K562 (cell line): Measurements from ENCODE around the gene ANXA7. TPM values are rescaled to one million over a fixed set of nuclear protein-coding genes. Genes with fewer than 3 reads are reported as not detected.

Source experiments
- ATAC-seq: fragments of 200-7000 bp; cut with Tn5 transposase; 3 replicates; pipeline ENCODE4 v1.9.1; 2020; ENCODE audit warnings: moderate library complexity
- BruUV-seq: library from RNA; stranded (reverse); fragments of 400-500 nt; replicated peaks from 2 replicates; lab custom pipeline; 2021; lab: Mats Ljungman, UMichigan
- CTCF ChIA-PET: fragments of 300-600 bp; formaldehyde crosslinking; extraction: SDS; loops from one replicate; lab custom pipeline; 2021; ENCODE audit warnings: low intra/inter-chr PET ratio; lab: Yijun Ruan, JAX
- POLR2A ChIA-PET: fragments of 300-600, 350-650 bp; sonication (Branson Sonifier 250); formaldehyde crosslinking; extraction: SDS; loops from one replicate; lab custom pipeline; 2021; ENCODE audit warnings: antibody characterized with exemption, inconsistent platforms; lab: Yijun Ruan, JAX
- DNase-seq, 4 experiments: peaks; one replicate each; pipeline versions ENCODE4 v3.0.0 to v3.0.0-alpha.2; 2011 to 2018; ENCODE audit warnings: low spot score in 3 of 4, mixed read lengths in 3 of 4; ENCODE audit errors: extremely low read depth in 1 of 4
- FAIRE-seq: peaks from 2 replicates; lab custom pipeline; 2011; peaks lifted over from hg19 to GRCh38; lab: Jason Lieb, UNC
- H2AFZ ChIP-seq: 2 replicates; pipeline ENCODE4 v1.6.0; 2011; ENCODE audit warnings: low read depth, low read length, control low read depth, inconsistent platforms
- H3K27ac ChIP-seq: fragments of 200-600 bp; 3 replicates; pipeline ENCODE4 v1.8.0; 2011; ENCODE audit warnings: low read depth, mild to moderate bottlenecking, control low read depth, inconsistent platforms, low read length, moderate library complexity, mixed read lengths; ENCODE audit errors: extremely low read depth
- H3K27me3 ChIP-seq, 2 experiments: fragments of 300-600 bp in 1 of 2; 2 replicates in 1 of 2; 3 replicates in 1 of 2; pipeline versions ENCODE4 v1.6.0 to v1.8.0; 2011; ENCODE audit warnings: inconsistent platforms in 2 of 2, low read length in 2 of 2, mild to moderate bottlenecking in 1 of 2, mixed read lengths in 1 of 2, moderate library complexity in 1 of 2; ENCODE audit not compliant: control insufficient read depth in 2 of 2, insufficient read depth in 2 of 2
- H3K36me3 ChIP-seq: fragments of 300-600 bp; 3 replicates; pipeline ENCODE4 v1.8.0; 2011; ENCODE audit warnings: mild to moderate bottlenecking, low read length, inconsistent platforms; ENCODE audit not compliant: control insufficient read depth, insufficient read depth
- H3K4me1 ChIP-seq, 2 experiments: fragments of 200-600 bp in 1 of 2; replicated peaks in 1 of 2; 2 replicates in 1 of 2; 3 replicates in 1 of 2; pipeline versions ENCODE4 v1.5.1 to v1.8.0; 2011; ENCODE audit warnings: inconsistent platforms in 2 of 2, low read length in 2 of 2, mild to moderate bottlenecking in 1 of 2, mixed read lengths in 1 of 2, moderate library complexity in 1 of 2; ENCODE audit not compliant: control insufficient read depth in 2 of 2, insufficient read depth in 2 of 2
- H3K4me2 ChIP-seq: 2 replicates; pipeline ENCODE4 v1.6.1; 2011; ENCODE audit warnings: low read length, control low read depth, inconsistent platforms, mixed read lengths; ENCODE audit not compliant: insufficient read depth
- H3K4me3 ChIP-seq: fragments of 200-600 bp; sonication (generic), shearing (Covaris generic); 2 replicates; pipeline ENCODE4 v1.5.1; 2016; ENCODE audit warnings: control low read depth, inconsistent platforms
- H3K79me2 ChIP-seq: fragments of 200-600 bp; 3 replicates; pipeline ENCODE4 v1.8.0; 2011; ENCODE audit warnings: low read length, inconsistent platforms; ENCODE audit not compliant: control insufficient read depth, insufficient read depth
- H3K9ac ChIP-seq, 2 experiments: 2 replicates each; pipeline versions ENCODE4 v1.6.0 to v1.6.1; 2011; ENCODE audit warnings: low read depth in 2 of 2, low read length in 2 of 2, control low read depth in 1 of 2, inconsistent platforms in 1 of 2, mild to moderate bottlenecking in 1 of 2, mixed read lengths in 1 of 2; ENCODE audit not compliant: insufficient read depth in 1 of 2
- H3K9me1 ChIP-seq: one replicate; pipeline ENCODE4 v1.6.0; 2011; ENCODE audit warnings: inconsistent platforms, mild to moderate bottlenecking, low read length, moderate library complexity; ENCODE audit not compliant: control insufficient read depth, insufficient read depth
- H3K9me3 ChIP-seq: replicated peaks from 2 replicates; pipeline ENCODE4 v1.5.1; 2011; ENCODE audit warnings: low read depth, low read length, inconsistent platforms; ENCODE audit not compliant: control insufficient read depth, insufficient read depth
- H4K20me1 ChIP-seq: replicated peaks from 2 replicates; pipeline ENCODE4 v1.6.1; 2011; ENCODE audit warnings: low read length, inconsistent platforms, mixed read lengths; ENCODE audit not compliant: control insufficient read depth, insufficient read depth
- ARID1B ChIP-seq: fragments of 450-650 bp; IDR thresholded peaks from 2 replicates; pipeline ENCODE4 v1.6.1; 2016; ENCODE audit warnings: antibody characterized with exemption, mild to moderate bottlenecking, inconsistent platforms
- CEBPG ChIP-seq, 3 experiments: fragments of 200-800 bp in 1 of 3; sonication (Bioruptor generic) in 1 of 3; sonication (generic) in 1 of 3; formaldehyde crosslinking in 1 of 3; IDR thresholded peaks in 2 of 3; conservative IDR thresholded peaks in 1 of 3; 2 replicates each; pipeline versions ENCODE4 v1.6.1 to v1.8.0; 2016 to 2022; ENCODE audit warnings: missing compliant biosample characterization in 2 of 3, missing genetic modification characterization in 2 of 3, mild to moderate bottlenecking in 1 of 3, missing genetic modification reagents in 1 of 3
- HSF4 ChIP-seq: fragments of 250-450 bp; sonication (Bioruptor Pico); IDR thresholded peaks from 2 replicates; pipeline ENCODE4 v2.1.2; 2022; ENCODE audit warnings: mild to moderate bottlenecking, moderate library complexity, borderline replicate concordance
- MCM3 ChIP-seq: fragments of 450-650 bp; IDR thresholded peaks from 2 replicates; pipeline ENCODE4 v1.6.1; 2016
- MEIS2 ChIP-seq: fragments of 450-650 bp; IDR thresholded peaks from 2 replicates; pipeline ENCODE4 v1.6.1; 2014; ENCODE audit warnings: mild to moderate bottlenecking; ENCODE audit not compliant: partially characterized antibody
- NCOA1 ChIP-seq: fragments of 450-650 bp; IDR thresholded peaks from 2 replicates; pipeline ENCODE4 v1.6.1; 2016; ENCODE audit warnings: low read depth
- NCOA6 ChIP-seq: fragments of 450-650 bp; IDR thresholded peaks from 2 replicates; pipeline ENCODE4 v1.6.1; 2017; ENCODE audit warnings: mild to moderate bottlenecking
- PRMT5 ChIP-seq: sonication (generic); formaldehyde crosslinking; IDR thresholded peaks from 2 replicates; pipeline ENCODE4 v1.5.0; 2020; ENCODE audit warnings: missing genetic modification reagents
- SLC30A9 ChIP-seq: fragments of 250-450 bp; sonication (Bioruptor Pico); IDR thresholded peaks from 2 replicates; pipeline ENCODE4 v1.8.0; 2022; ENCODE audit warnings: mild to moderate bottlenecking, moderate library complexity
- ZNF778 ChIP-seq: fragments of 450-650 bp; formaldehyde crosslinking; IDR thresholded peaks from 2 replicates; pipeline ENCODE4 v1.4.0; 2020; ENCODE audit warnings: mild to moderate bottlenecking, moderate library complexity
- WGBS: fragments of 100-300 bp; shearing (Covaris generic); methylation state at CpG from one replicate; pipeline ENCODE4 v1.1.6; 2016; ENCODE audit warnings: low coverage, mixed read lengths; ENCODE audit not compliant: insufficient coverage; ENCODE audit errors: missing lambda C conversion rate; 5-methylcytosine and 5-hydroxymethylcytosine counted together
- in situ Hi-C: fragments of 300-500 bp; cut with MboI; formaldehyde crosslinking; loops from 4 replicates; pipeline ENCODE4 v1.15.0; 2018; ENCODE audit warnings: inconsistent platforms, mixed read lengths
- intact Hi-C: fragments of 100-400 bp; cut with micrococcal nuclease; formaldehyde crosslinking; loops from 2 replicates; pipeline ENCODE4 v1.14.2; 2022
- polyA plus RNA-seq, 8 experiments: library from polyadenylated mRNA; depleted of rRNA in 4 of 8; stranded (reverse) in 5 of 8; unstranded in 3 of 8; fragments of >200 nt; fragmentation: Nextera tagmentation in 2 of 8; fragmentation: Illumina TruSeq in 1 of 8; extraction: Ambion mirVana in 2 of 8; extraction: Trizol in 1 of 8; gene quantifications; 2 replicates each; pipeline versions ENCODE4 v1.2.1 to v1.2.3, GENCODE V29; 2011 to 2014; ENCODE audit warnings: inconsistent platforms in 1 of 8, missing spikeins in 1 of 8
- total RNA-seq, 7 experiments: library from RNA; depleted of rRNA in 6 of 7; stranded (reverse); fragments of >200 nt in 6 of 7; fragmentation: Illumina TruSeq in 2 of 7; extraction: Trizol in 2 of 7; gene quantifications; 2 replicates each; pipeline versions ENCODE4 v1.2.1 to v1.2.3, GENCODE V29; 2011 to 2021; ENCODE audit warnings: low replicate concordance in 1 of 7
- TF ChIP-seq, protein P1 (sequence below): fragments of 450-650 bp; IDR thresholded peaks from 2 replicates; pipeline ENCODE4 v1.6.1; 2016; ENCODE audit warnings: missing biosample characterization, missing genetic modification characterization
- TF ChIP-seq, protein P2 (sequence below): fragments of 450-650 bp; formaldehyde crosslinking; IDR thresholded peaks from 2 replicates; pipeline ENCODE4 v1.4.0; 2020; ENCODE audit warnings: mild to moderate bottlenecking

ANXA7 gene
- total and polyA plus RNA-seq, 9 of the 15 experiments (the other 6 are each of a cell fraction or from before 2014, with no cell fraction given): 81.6 to 157 (median 122) TPM

DNA sequence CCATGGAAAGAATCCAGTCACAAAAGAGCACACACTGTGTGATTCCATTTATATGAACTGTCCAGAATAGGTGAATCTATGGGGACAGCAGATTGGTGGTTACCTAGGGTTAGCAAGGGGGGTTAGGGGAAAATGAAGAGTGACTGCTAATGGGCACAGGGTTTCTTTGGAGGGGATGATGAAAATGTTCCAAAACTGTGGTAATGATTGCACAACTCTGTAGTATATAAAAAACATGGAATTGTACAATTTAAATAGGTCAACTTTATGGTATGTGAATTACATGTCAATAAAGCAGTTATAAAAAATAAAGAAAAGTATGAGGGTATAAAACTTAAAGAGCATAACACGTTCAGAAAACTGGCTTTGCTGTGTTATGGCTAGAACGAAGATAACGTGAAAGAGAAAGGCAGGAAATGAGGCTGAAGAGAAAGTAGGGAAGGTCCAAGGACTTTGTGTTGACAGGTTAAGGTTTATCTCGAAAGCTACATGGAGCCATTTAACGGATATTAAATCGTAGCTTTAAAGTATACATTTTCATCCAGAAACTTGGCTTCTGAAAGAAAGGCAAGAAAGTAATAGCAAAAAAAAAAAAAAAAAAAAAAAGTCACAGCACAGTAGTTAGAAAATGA, 45.9 kb upstream of the ANXA7 start (continued):
- TF ChIP-seq CEBPG (CRISPR knock-in tag; IDR thresholded peaks at IDR 0.05) (peak; percentile 80), CEBPG (tag; conservative IDR thresholded peaks at IDR 0.05 in 1 of 2, IDR thresholded peaks at IDR 0.05 in 1 of 2) (peak; percentile 96 to 97), MEIS2 (peak; percentile 34), ARID1B (peak; percentile 57), PRMT5 (no peak), SLC30A9 (CRISPR knock-in tag) (no peak), MCM3 (no peak)
- TF ChIP-seq, protein P1, sequence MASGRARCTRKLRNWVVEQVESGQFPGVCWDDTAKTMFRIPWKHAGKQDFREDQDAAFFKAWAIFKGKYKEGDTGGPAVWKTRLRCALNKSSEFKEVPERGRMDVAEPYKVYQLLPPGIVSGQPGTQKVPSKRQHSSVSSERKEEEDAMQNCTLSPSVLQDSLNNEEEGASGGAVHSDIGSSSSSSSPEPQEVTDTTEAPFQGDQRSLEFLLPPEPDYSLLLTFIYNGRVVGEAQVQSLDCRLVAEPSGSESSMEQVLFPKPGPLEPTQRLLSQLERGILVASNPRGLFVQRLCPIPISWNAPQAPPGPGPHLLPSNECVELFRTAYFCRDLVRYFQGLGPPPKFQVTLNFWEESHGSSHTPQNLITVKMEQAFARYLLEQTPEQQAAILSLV: peak; percentile 66

GRCh38 chr10:73456187-73456890, 42.5 kb upstream of the ANXA7 start:
- H3K4me3 ChIP-seq: no peak overlapping the region
- no peak overlapping the region for H2AFZ ChIP-seq
- WGBS: 2% methylated on average over 2 of the region's 2 CpGs
- H3K27me3 ChIP-seq: no peaks in the 10 kb centered on the region
- in situ Hi-C loops: no loop called here
- peaks cover 15% of the 10 kb centered on the region; the same call in 2 of the 3 replicates for H3K36me3 ChIP-seq
- H3K4me1 ChIP-seq: peaks cover 14 to 25% of the 10 kb centered on the region in 2 experiments; a peak in 4 of 5 replicates
- CTCF ChIA-PET: no interaction called here
- no peaks in the 10 kb centered on the region for H3K9me1 ChIP-seq
- no TSS peak for BruUV-seq
- no peaks in the 10 kb centered on the region for H3K79me2 ChIP-seq
- peak; percentile 74 to 96 (median 86) for DNase-seq
- no peaks in the 10 kb centered on the region for H4K20me1 ChIP-seq
- peaks cover 6% of the 10 kb centered on the region; the same call in 1 of the 2 replicates for H3K9me3 ChIP-seq
- POLR2A ChIA-PET: interaction anchor here (0.8 to 1.4 kb wide), 6 partner anchors 9 to 43 kb away, joined by 3 to 5 read pairs (median 4); partner anchors contain the start of gene MSS51
- peak; percentile 99 for FAIRE-seq
- no peak overlapping the region for H3K9ac ChIP-seq
- intact Hi-C loops: loop anchor here (2.0 to 5.0 kb wide), 2 partner anchors 42 to 209 kb away; partner anchors contain the start of genes ANXA7 and DNAJC9
- no peak overlapping the region for H3K4me2 ChIP-seq
- peak overlapping the region; percentile 62; the same call in 2 of the 3 replicates for H3K27ac ChIP-seq
- ATAC-seq: peak; percentile 89
- TF ChIP-seq, protein P2, sequence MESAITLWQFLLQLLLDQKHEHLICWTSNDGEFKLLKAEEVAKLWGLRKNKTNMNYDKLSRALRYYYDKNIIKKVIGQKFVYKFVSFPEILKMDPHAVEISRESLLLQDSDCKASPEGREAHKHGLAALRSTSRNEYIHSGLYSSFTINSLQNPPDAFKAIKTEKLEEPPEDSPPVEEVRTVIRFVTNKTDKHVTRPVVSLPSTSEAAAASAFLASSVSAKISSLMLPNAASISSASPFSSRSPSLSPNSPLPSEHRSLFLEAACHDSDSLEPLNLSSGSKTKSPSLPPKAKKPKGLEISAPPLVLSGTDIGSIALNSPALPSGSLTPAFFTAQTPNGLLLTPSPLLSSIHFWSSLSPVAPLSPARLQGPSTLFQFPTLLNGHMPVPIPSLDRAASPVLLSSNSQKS (CRISPR knock-in tag): no peak
- peak; percentile 49; the same call in 1 of the 2 replicates for TF ChIP-seq NCOA6
- no peak for TF ChIP-seq HSF4 (CRISPR knock-in tag)
- TF ChIP-seq ZNF778 (CRISPR knock-in tag): no peak
- peak; percentile 95 for TF ChIP-seq NCOA1
